ENCODE results near the gene KCNK15. TPM values are rescaled to one million over a fixed set of nuclear protein-coding genes. Genes with fewer than 3 reads are reported as not detected.

KCNK15 gene
- total RNA-seq, 1 donor from 2014 or later, result 0.21 TPM

- Mint-ChIP-seq H3K27me3 (ENCODE audit: insufficient read depth, low read depth) (peaks cover 7% of the 10 kb centered on the region), H3K9me3 (no peaks in the 10 kb centered on the region), H3K27ac (no peak overlapping the region), H3K4me1 (peaks cover 4% of the 10 kb centered on the region), H3K36me3 (no peaks in the 10 kb centered on the region), H3K4me3 (no peak overlapping the region)
- TF ChIP-seq CTCF (IDR thresholded peaks at IDR 0.05) (no peak), EZH2 (IDR thresholded peaks at IDR 0.05) (no peak), EZH2phosphoT487 (IDR thresholded peaks at IDR 0.05) (no peak)
- no peak overlapping the region for H3K4me3 ChIP-seq
- no peaks in the 10 kb centered on the region for H3K4me1 ChIP-seq
- no peaks in the 10 kb centered on the region for H3K36me3 ChIP-seq
- no peaks in the 10 kb centered on the region for H3K27me3 ChIP-seq
- no peak overlapping the region for H3K27ac ChIP-seq
- no peaks in the 10 kb centered on the region for H4K20me1 ChIP-seq (ENCODE audit: low read depth)
- H3K9ac ChIP-seq, result no peak overlapping the region
- H2AFZ ChIP-seq (replicated peaks), result no peak overlapping the region
- DNase-seq (ENCODE audit: low spot score), result no peak
- H3K79me2 ChIP-seq (ENCODE audit: low read depth), result no peaks in the 10 kb centered on the region
- no peak overlapping the region for H3K4me2 ChIP-seq
- no peaks in the 10 kb centered on the region for H3F3A ChIP-seq (ENCODE audit: low read depth)
- no peaks in the 10 kb centered on the region for H3K9me3 ChIP-seq (ENCODE audit: low read depth)
Measured at GRCh38 chr20:44715499-44716308, 30.0 kb upstream of the KCNK15 start.

- H2AFZ ChIP-seq (replicated peaks), result no peak overlapping the region
- Mint-ChIP-seq H3K4me1 (peaks cover 8% of the 10 kb centered on the region), H3K27ac (peak overlapping the region; percentile 8), H3K36me3 (no peaks in the 10 kb centered on the region), H3K4me3 (no peak overlapping the region), H3K9me3 (no peaks in the 10 kb centered on the region), H3K27me3 (ENCODE audit: insufficient read depth, low read depth) (peaks cover 7% of the 10 kb centered on the region)
- H4K20me1 ChIP-seq (ENCODE audit: low read depth), result no peaks in the 10 kb centered on the region
- no peaks in the 10 kb centered on the region for H3K79me2 ChIP-seq (ENCODE audit: low read depth)
- no peaks in the 10 kb centered on the region for H3K9me3 ChIP-seq (ENCODE audit: low read depth)
- H3K9ac ChIP-seq, result no peak overlapping the region
- H3K4me2 ChIP-seq, result no peak overlapping the region
- H3K36me3 ChIP-seq, result no peaks in the 10 kb centered on the region
- DNase-seq (ENCODE audit: low spot score), result no peak
- no peak overlapping the region for H3K27ac ChIP-seq
- no peaks in the 10 kb centered on the region for H3K27me3 ChIP-seq
- no peaks in the 10 kb centered on the region for H3F3A ChIP-seq (ENCODE audit: low read depth)
- H3K4me3 ChIP-seq, result no peak overlapping the region
- no peaks in the 10 kb centered on the region for H3K4me1 ChIP-seq
- TF ChIP-seq EZH2phosphoT487 (IDR thresholded peaks at IDR 0.05) (no peak), EZH2 (IDR thresholded peaks at IDR 0.05) (no peak), CTCF (IDR thresholded peaks at IDR 0.05) (no peak)
Measured at GRCh38 chr20:44716309-44717106, 29.2 kb upstream of the KCNK15 start.

GRCh38 chr20:44717986-44718385, 27.7 kb upstream of the KCNK15 start:
- Histone ChIP-seq H4K20me1 (ENCODE audit: low read depth) (no peaks in the 10 kb centered on the region), H3F3A (ENCODE audit: low read depth) (no peaks in the 10 kb centered on the region), H3K4me1 (no peaks in the 10 kb centered on the region), H3K4me3 (no peak overlapping the region), H2AFZ (replicated peaks) (peak overlapping the region; percentile 46), H3K4me2 (no peak overlapping the region), H3K36me3 (no peaks in the 10 kb centered on the region), H3K27ac (no peak overlapping the region), H3K27me3 (no peaks in the 10 kb centered on the region), H3K79me2 (ENCODE audit: low read depth) (no peaks in the 10 kb centered on the region), H3K9ac (no peak overlapping the region), H3K9me3 (ENCODE audit: low read depth) (no peaks in the 10 kb centered on the region)
- TF ChIP-seq CTCF (IDR thresholded peaks at IDR 0.05), result peak; percentile 52
- no peak for TF ChIP-seq EZH2phosphoT487 (IDR thresholded peaks at IDR 0.05)
- TF ChIP-seq EZH2 (IDR thresholded peaks at IDR 0.05), result no peak
- H3K4me3 Mint-ChIP-seq, result no peak overlapping the region
- no peaks in the 10 kb centered on the region for H3K9me3 Mint-ChIP-seq
- H3K36me3 Mint-ChIP-seq, result no peaks in the 10 kb centered on the region
- DNase-seq (ENCODE audit: low spot score), result peak; percentile 37
- H3K4me1 Mint-ChIP-seq, result peaks cover 8% of the 10 kb centered on the region
- H3K27me3 Mint-ChIP-seq (ENCODE audit: insufficient read depth, low read depth), result peaks cover 10% of the 10 kb centered on the region
- no peak overlapping the region for H3K27ac Mint-ChIP-seq

Measured in neural progenitor cell (in vitro differentiated cells).